GM23338 (cell line): ENCODE data around the gene IRF1. TPM values are rescaled to one million over a fixed set of nuclear protein-coding genes. Genes with fewer than 3 reads are reported as not detected.

Source experiments
- ATAC-seq: fragments of 200-7000 bp; cut with Tn5 transposase; 3 replicates; pipeline ENCODE4 v1.9.1; 2020
- DNase-seq: peaks from one replicate; pipeline ENCODE4 v3.0.0-alpha.2; 2015; ENCODE audit warnings: low spot score
- H2AFZ ChIP-seq: fragments of 200-600 bp; sonication (generic); 2 replicates; pipeline ENCODE4 v1.8.0; 2016; ENCODE audit warnings: antibody characterized with exemption, mild to moderate bottlenecking, moderate library complexity
- H3F3A ChIP-seq: fragments of 200-600 bp; sonication (generic); replicated peaks from 2 replicates; pipeline ENCODE4 v1.8.0; 2017; ENCODE audit warnings: antibody characterized with exemption, mixed run types, low read depth
- H3K27ac ChIP-seq: fragments of 200-600 bp; sonication (generic); 2 replicates; pipeline ENCODE4 v1.6.1; 2016; ENCODE audit warnings: low read depth
- H3K27me3 ChIP-seq: fragments of 200-600 bp; sonication (generic); 2 replicates; pipeline ENCODE4 v1.8.0; 2016; ENCODE audit warnings: mild to moderate bottlenecking, mixed run types, moderate library complexity; ENCODE audit not compliant: insufficient read depth
- H3K36me3 ChIP-seq: fragments of 200-600 bp; sonication (generic); 2 replicates; pipeline ENCODE4 v1.8.0; 2016; ENCODE audit warnings: mild to moderate bottlenecking; ENCODE audit not compliant: insufficient read depth
- H3K4me1 ChIP-seq: fragments of 200-600 bp; sonication (generic); 2 replicates; pipeline ENCODE4 v1.8.0; 2016; ENCODE audit warnings: mild to moderate bottlenecking, moderate library complexity; ENCODE audit not compliant: insufficient read depth
- H3K4me2 ChIP-seq: fragments of 200-600 bp; sonication (generic); 2 replicates; pipeline ENCODE4 v1.7.1; 2017; ENCODE audit warnings: mixed run types
- H3K4me3 ChIP-seq: fragments of 200-600 bp; sonication (generic); 2 replicates; pipeline ENCODE4 v1.6.1; 2016; ENCODE audit warnings: mixed run types
- H3K79me2 ChIP-seq: fragments of 200-600 bp; sonication (generic); replicated peaks from 2 replicates; pipeline ENCODE4 v1.8.0; 2017; ENCODE audit warnings: mild to moderate bottlenecking; ENCODE audit not compliant: insufficient read depth
- H3K9me2 ChIP-seq: fragments of 200-600 bp; sonication (generic); 2 replicates; pipeline ENCODE4 v1.8.0; 2017; ENCODE audit not compliant: insufficient read depth
- H4K20me1 ChIP-seq: fragments of 200-600 bp; sonication (generic); replicated peaks from 2 replicates; pipeline ENCODE4 v1.8.0; 2017; ENCODE audit warnings: mild to moderate bottlenecking; ENCODE audit not compliant: insufficient read depth
- H3K27ac Mint-ChIP-seq: 2 replicates; pipeline ENCODE4 v1.8.0; 2020; ENCODE audit warnings: inconsistent platforms, mild to moderate bottlenecking, moderate library complexity, mixed read lengths
- H3K27me3 Mint-ChIP-seq: 3 replicates; pipeline ENCODE4 v1.8.0; 2022; ENCODE audit warnings: low read depth, mild to moderate bottlenecking, moderate library complexity, mixed read lengths, inconsistent platforms; ENCODE audit not compliant: insufficient read depth, poor library complexity
- H3K36me3 Mint-ChIP-seq: 3 replicates; pipeline ENCODE4 v1.8.0; 2021; ENCODE audit warnings: low read depth, mild to moderate bottlenecking, inconsistent platforms, moderate library complexity, mixed read lengths
- H3K4me1 Mint-ChIP-seq: 3 replicates; pipeline ENCODE4 v1.8.0; 2020; ENCODE audit warnings: mild to moderate bottlenecking, inconsistent platforms, mixed read lengths
- H3K4me3 Mint-ChIP-seq: 3 replicates; pipeline ENCODE4 v1.8.0; 2021; ENCODE audit warnings: moderate library complexity, mild to moderate bottlenecking, inconsistent platforms, mixed read lengths
- H3K9me3 Mint-ChIP-seq: 3 replicates; pipeline ENCODE4 v1.8.0; 2020; ENCODE audit warnings: moderate library complexity, mild to moderate bottlenecking, inconsistent platforms, mixed read lengths
- CREB1 ChIP-seq: fragments of 250-450 bp; sonication (Bioruptor Pico); IDR thresholded peaks from 2 replicates; pipeline ENCODE4 v1.5.0; 2020; ENCODE audit warnings: low read depth, mild to moderate bottlenecking, moderate library complexity
- EZH2 ChIP-seq: fragments of 200-600 bp; sonication (generic); IDR thresholded peaks from one replicate; pipeline ENCODE4 v1.8.0; 2017; ENCODE audit warnings: antibody characterized with exemption, mild to moderate bottlenecking, low read depth; ENCODE audit not compliant: unreplicated experiment
- EZH2phosphoT487 ChIP-seq: fragments of 200-600 bp; sonication (generic); IDR thresholded peaks from one replicate; pipeline ENCODE4 v1.8.1; 2018; ENCODE audit warnings: antibody characterized with exemption; ENCODE audit not compliant: unreplicated experiment
- JUNB ChIP-seq: IDR thresholded peaks from one replicate; pipeline ENCODE4 v1.6.1; 2016; ENCODE audit warnings: antibody characterized with exemption; ENCODE audit not compliant: unreplicated experiment
- NANOG ChIP-seq: IDR thresholded peaks from 2 replicates; pipeline ENCODE4 v1.6.1; 2016; ENCODE audit warnings: antibody characterized with exemption, borderline replicate concordance
- POLR2AphosphoS5 ChIP-seq: IDR thresholded peaks from 2 replicates; pipeline ENCODE4 v1.6.1; 2016; ENCODE audit warnings: antibody characterized with exemption, low read depth
- REST ChIP-seq: IDR thresholded peaks from one replicate; pipeline ENCODE4 v1.6.1; 2018; ENCODE audit warnings: antibody characterized with exemption; ENCODE audit not compliant: unreplicated experiment
- STAT1 ChIP-seq: IDR thresholded peaks from one replicate; pipeline ENCODE4 v1.6.1; 2016; ENCODE audit warnings: antibody characterized with exemption; ENCODE audit not compliant: unreplicated experiment
- ZNF114 ChIP-seq: fragments of 250-450 bp; sonication (Bioruptor Pico); IDR thresholded peaks from 2 replicates; pipeline ENCODE4 v1.5.0; 2020; ENCODE audit warnings: mild to moderate bottlenecking, moderate library complexity
- ZNF331 ChIP-seq: fragments of 250-450 bp; sonication (Bioruptor Pico); IDR thresholded peaks from 2 replicates; pipeline ENCODE4 v1.5.0; 2020; ENCODE audit warnings: low read depth, mild to moderate bottlenecking, moderate library complexity
- ZNF462 ChIP-seq: fragments of 250-450 bp; sonication (Bioruptor Pico); IDR thresholded peaks from 2 replicates; pipeline ENCODE4 v1.5.0; 2020; ENCODE audit warnings: mild to moderate bottlenecking, moderate library complexity
- polyA plus RNA-seq: library from polyadenylated mRNA; unstranded; fragments of >200 nt; fragmentation: Nextera tagmentation; extraction: Ambion mirVana; gene quantifications from 2 replicates; pipeline ENCODE4 v1.2.1, GENCODE V29; 2016
- total RNA-seq: library from RNA; depleted of rRNA; stranded (reverse); fragments of >200 nt; shearing (Covaris generic); gene quantifications from 2 replicates; pipeline ENCODE4 v1.2.3, GENCODE V29; 2014
- TF ChIP-seq, protein P1 (sequence below): IDR thresholded peaks from 2 replicates; pipeline ENCODE4 v1.6.1; 2016; ENCODE audit warnings: antibody characterized with exemption
- TF ChIP-seq, protein P2 (sequence below), 2 experiments: fragments of 200-600 bp in 1 of 2; sonication (generic) in 1 of 2; conservative IDR thresholded peaks; 2 replicates each; pipeline versions ENCODE4 v1.5.1 to v1.6.1; 2016 to 2017; ENCODE audit warnings: antibody characterized with exemption in 2 of 2, low read depth in 2 of 2, mild to moderate bottlenecking in 2 of 2, moderate library complexity in 1 of 2

IRF1 gene
- total and polyA plus RNA-seq, 2 experiments from 2014 or later: 6.9 to 8.6 TPM

- Histone ChIP-seq H3K79me2 (no peaks in the 10 kb centered on the region), H3K9me2 (no peaks in the 10 kb centered on the region), H3K4me3 (no peak overlapping the region), H3F3A (no peaks in the 10 kb centered on the region), H3K27me3 (no peaks in the 10 kb centered on the region), H2AFZ (no peak overlapping the region), H3K4me2 (no peak overlapping the region), H3K36me3 (no peaks in the 10 kb centered on the region), H4K20me1 (no peaks in the 10 kb centered on the region), H3K27ac (no peak overlapping the region), H3K4me1 (peaks cover 3% of the 10 kb centered on the region; the same call in 1 of the 2 replicates)
- ATAC-seq (no peak), DNase-seq (no peak)
- Mint-ChIP-seq H3K27me3 (peaks cover 3% of the 10 kb centered on the region), H3K4me1 (peaks cover 25% of the 10 kb centered on the region), H3K9me3 (no peaks in the 10 kb centered on the region), H3K27ac (no peak overlapping the region), H3K4me3 (no peak overlapping the region), H3K36me3 (no peaks in the 10 kb centered on the region)
- TF ChIP-seq JUNB (no peak), STAT1 (no peak), ZNF331 (CRISPR knock-in tag) (no peak), REST (no peak), NANOG (no peak), POLR2AphosphoS5 (no peak), CREB1 (CRISPR knock-in tag) (no peak), EZH2 (no peak), ZNF462 (no peak), ZNF114 (CRISPR knock-in tag) (no peak), EZH2phosphoT487 (no peak)
- TF ChIP-seq, protein P1, sequence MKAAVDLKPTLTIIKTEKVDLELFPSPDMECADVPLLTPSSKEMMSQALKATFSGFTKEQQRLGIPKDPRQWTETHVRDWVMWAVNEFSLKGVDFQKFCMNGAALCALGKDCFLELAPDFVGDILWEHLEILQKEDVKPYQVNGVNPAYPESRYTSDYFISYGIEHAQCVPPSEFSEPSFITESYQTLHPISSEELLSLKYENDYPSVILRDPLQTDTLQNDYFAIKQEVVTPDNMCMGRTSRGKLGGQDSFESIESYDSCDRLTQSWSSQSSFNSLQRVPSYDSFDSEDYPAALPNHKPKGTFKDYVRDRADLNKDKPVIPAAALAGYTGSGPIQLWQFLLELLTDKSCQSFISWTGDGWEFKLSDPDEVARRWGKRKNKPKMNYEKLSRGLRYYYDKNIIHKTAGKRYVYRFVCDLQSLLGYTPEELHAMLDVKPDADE: no peak
- TF ChIP-seq, protein P2, sequence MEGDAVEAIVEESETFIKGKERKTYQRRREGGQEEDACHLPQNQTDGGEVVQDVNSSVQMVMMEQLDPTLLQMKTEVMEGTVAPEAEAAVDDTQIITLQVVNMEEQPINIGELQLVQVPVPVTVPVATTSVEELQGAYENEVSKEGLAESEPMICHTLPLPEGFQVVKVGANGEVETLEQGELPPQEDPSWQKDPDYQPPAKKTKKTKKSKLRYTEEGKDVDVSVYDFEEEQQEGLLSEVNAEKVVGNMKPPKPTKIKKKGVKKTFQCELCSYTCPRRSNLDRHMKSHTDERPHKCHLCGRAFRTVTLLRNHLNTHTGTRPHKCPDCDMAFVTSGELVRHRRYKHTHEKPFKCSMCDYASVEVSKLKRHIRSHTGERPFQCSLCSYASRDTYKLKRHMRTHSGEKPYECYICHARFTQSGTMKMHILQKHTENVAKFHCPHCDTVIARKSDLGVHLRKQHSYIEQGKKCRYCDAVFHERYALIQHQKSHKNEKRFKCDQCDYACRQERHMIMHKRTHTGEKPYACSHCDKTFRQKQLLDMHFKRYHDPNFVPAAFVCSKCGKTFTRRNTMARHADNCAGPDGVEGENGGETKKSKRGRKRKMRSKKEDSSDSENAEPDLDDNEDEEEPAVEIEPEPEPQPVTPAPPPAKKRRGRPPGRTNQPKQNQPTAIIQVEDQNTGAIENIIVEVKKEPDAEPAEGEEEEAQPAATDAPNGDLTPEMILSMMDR (conservative IDR thresholded peaks at IDR 0.05; ENCODE audit: low read depth in 2 of 2): no peak
Measured at GRCh38 chr5:132436936-132437335, 53.6 kb downstream of the IRF1 start.
